NCI-H187 treated with DMSO at 0.1 percent for 48 hours (cell line): ENCODE data around the gene LGALS9.
"Not testable (repeated sequence)": the region's sequence is repeated elsewhere in the genome, so short reads cannot be mapped to it uniquely, and the experiment has no call there.

Experiments
- DNase-seq: peaks from one replicate; lab custom pipeline; 2025; lab: John Stamatoyannopoulos, UW

The LGALS9 gene

GRCh38 chr17:27631897-27632725 is 1.1 kb downstream of the LGALS9 start:
- no peak for DNase-seq

DNA sequence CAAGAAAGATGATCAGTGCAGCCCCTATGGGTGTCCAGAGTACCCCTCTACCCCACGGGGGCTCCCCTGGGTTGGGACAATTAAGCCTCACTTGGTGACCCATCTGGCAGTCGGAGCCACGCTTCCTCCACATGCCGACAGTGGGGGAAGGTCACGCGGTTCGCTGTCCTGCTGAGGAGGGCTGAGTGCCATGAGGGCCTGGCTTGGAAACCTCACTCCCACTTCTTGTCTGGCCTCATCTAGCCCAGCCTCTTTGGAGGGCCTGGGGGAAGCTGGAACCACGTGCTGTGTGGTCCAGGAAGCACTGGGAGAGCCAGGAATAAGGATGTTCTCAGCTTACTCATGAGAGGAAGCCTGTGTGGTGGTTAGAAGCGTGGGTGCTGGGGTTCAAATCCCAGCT is 1.8 kb downstream of the LGALS9 start:
- not testable (repeated sequence) for DNase-seq

DNA sequence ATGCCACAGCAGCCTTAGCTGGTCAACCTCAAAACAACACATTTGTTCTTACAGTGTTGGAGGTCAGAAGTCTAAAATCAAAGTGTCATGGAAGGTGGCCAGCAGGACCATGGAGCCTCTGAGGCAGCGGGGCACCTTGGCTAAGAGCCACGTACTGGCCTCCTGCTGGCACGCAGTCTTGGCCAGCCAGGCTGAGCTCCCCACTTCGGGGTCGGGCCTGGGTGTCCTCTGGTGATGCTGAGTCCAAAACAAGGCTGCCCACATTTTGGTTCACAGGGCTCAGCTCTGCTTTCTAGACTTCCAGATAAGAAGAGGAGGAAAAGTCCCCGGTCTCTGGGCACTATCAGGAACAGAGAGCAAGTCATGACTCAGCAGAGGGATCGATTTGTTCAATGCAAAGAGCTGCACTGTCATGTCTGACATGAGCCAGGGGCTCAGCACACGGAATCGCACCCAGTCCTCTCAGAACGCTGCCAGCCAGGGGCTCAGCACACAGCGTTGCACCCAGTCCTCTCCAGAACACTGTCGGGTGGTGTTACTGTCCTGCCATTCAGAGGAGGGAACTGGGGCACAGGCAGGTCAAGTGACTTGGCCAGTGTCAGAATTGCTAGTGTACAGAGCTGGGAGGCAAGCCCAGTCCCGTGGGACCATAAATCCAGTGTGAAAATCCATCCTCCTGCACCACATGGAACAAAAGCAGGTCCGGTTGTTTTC is 2.5 kb downstream of the LGALS9 start:
- no peak for DNase-seq

DNA sequence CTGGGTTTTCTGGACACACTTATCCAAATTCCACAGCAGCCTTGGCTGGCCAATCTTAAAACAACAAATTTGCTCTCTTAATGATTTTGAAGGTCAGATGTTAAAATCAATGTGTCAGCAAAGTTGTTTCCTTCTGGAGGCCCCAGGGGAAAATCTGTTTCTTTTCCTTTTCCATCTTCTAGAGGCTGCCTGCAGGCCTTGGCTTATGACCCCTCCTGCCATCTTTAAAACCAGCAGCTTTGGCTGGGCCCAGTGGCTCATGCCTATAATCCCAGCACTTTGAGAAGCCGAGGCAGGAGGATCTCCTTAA is 3.0 kb downstream of the LGALS9 start:
- DNase-seq = no peak

DNA sequence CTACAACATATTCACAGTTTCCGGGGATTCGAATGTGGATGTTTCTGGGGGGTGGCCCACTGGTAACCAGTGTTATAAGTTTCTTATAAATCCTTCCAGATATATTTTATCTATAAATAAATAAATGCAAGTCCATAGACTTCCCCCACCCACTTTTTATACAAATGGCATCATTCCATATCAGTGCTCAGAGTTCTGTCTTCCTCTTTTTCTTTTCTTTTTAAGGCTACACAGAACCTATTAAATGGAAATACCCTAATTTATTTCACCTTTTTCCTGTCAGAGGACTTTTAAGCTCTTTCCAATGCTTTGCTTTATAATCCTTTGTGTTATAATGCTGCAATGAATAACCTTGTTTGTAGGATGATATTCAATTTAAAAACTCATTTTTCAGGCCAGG is 3.8 kb downstream of the LGALS9 start:
- DNase-seq = no peak

- DNase-seq = no peak
These were observed 4.4 kb downstream of the LGALS9 start for GRCh38 chr17:27635275-27635823.

DNA sequence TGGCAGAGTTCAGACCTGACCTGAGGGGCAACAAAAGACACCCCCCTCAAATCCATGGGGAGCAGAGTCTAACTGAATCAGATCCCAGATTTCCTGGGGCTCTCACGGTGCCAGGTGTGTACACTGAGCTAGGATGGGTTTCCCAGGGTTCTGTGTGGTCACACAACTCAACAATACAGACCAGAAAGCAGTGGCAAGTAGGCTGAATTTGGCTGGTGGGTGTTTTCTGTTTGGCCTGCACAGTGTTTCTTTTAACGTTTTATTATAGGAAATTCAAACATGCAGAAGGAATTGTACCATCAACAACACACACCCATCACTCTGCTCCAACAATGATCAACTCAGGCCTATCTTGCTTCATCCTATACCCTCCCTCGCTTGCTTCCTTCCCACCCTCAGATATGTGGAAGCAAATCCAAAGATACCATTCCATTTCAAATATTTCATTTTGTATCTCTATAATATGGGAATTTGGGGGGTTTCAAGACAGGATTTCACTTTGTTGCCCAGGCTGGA is 5.1 kb downstream of the LGALS9 start:
- DNase-seq = not testable (repeated sequence)

DNA sequence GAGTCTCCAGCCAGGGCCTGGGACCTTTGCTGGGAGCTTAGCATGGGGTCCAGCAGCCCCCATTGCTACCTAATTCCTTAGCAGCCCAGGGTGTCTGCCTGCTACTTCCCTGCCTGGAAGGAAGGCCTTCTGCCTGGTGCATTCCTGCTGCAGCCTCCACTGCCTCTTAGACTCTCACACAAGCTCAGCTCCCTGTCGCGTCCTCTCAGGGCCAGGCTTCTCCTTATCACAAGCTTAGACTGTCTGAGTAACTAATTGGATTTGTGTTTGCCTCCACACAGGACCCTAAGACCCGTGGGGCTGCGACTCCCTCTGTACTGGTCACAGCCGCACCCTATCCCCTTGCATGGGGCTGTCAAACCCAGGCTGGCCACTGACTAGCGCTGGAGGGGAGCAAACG is 6.8 kb downstream of the LGALS9 start:
- not testable (repeated sequence) for DNase-seq

DNA sequence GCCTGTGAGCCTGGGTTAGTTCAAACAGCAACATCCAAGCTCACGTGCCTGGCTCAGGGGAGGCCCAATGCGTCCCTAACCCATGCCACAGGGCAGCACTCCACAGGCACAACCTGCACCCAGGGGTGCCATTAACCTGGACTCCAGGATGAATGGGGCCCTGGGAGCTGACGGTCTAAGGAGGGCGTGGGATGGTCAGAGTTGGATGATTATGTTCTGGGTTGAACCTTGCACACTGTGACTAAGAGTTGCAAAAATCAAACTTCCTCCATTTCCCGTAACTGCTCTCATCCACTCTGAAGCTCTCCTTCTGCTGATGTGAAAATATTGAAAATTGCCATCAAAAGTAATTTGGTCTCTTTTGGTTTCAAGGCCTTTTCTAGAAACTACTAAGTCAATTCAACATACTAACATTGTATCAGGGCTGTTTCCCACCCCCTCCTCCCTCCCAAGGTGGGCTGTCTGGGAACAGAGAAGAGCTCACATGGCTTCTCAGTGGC is 7.5 kb downstream of the LGALS9 start:
- not testable (repeated sequence) for DNase-seq

GRCh38 chr17:27640790-27641189 is 9.8 kb downstream of the LGALS9 start:
- DNase-seq = no peak

DNA sequence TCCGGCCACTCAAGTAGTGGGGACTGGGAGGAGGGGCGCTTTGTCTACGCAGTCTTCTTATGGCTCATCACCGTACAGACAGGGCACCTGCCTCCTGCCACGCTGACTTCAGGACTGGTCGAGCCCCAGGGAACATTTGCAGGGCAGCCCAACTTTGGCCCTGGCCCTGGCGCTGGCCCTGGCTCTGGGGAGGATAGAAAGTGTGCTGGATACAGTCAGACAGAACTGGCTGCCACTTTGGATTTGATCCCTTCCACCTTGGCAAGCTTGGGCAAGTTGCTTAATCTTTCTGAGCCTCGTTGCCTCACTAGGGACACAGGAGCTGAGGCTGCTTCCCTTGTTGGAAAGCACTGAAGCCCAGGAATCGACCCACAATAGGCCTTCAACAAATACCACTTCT is 13.6 kb downstream of the LGALS9 start:
- no peak for DNase-seq

GRCh38 chr17:27645621-27646020 is 14.6 kb downstream of the LGALS9 start:
- DNase-seq = not testable (repeated sequence)

- no peak for DNase-seq
These were observed 15.2 kb downstream of the LGALS9 start for GRCh38 chr17:27646232-27646631.

GRCh38 chr17:27647765-27648164 is 16.8 kb downstream of the LGALS9 start:
- no peak for DNase-seq

DNA sequence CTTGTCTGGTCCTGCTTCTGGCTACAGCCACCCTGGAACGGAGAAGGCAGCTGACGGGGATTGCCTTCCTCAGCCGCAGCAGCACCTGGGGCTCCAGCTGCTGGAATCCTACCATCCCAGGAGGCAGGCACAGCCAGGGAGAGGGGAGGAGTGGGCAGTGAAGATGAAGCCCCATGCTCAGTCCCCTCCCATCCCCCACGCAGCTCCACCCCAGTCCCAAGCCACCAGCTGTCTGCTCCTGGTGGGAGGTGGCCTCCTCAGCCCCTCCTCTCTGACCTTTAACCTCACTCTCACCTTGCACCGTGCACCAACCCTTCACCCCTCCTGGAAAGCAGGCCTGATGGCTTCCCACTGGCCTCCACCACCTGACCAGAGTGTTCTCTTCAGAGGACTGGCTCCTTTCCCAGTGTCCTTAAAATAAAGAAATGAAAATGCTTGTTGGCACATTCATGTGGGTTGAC is 18.2 kb downstream of the LGALS9 start:
- DNase-seq = not testable (repeated sequence)

- no peak for DNase-seq
These were observed 18.9 kb downstream of the LGALS9 start for GRCh38 chr17:27649929-27650328.

- no peak for DNase-seq
These were observed 19.8 kb downstream of the LGALS9 start for GRCh38 chr17:27650836-27651235.

- DNase-seq = no peak
These were observed 20.7 kb downstream of the LGALS9 start for GRCh38 chr17:27651411-27652345.

DNA sequence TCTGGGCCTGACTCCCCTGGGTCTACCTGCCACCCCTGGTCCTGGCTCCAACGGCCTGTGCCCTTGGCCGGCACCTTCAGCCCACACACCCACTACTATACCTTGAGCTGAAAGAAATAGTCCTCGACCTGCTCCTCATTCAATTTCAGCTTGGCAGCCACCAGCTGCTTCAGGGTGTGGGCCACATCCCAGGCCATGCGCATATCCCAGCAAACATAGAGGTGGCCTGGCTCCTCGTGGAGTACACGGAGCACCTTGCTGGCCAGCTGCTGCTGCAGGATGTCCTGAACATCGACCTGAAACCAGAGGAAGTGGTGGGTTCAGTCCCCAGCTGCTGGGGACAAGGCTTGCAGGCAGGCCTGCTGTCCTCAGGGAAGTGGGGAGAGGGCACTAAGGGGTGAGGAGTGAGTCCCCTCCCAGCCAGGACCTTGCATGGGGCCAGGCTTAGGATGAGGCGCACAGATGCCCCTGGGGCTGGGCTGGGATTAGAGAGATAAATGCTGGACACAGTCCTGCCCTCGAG is 22.5 kb downstream of the LGALS9 start:
- not testable (repeated sequence) for DNase-seq

- no peak for DNase-seq
These were observed 23.1 kb downstream of the LGALS9 start for GRCh38 chr17:27654136-27654535.
